Left lobe of liver (tissue), 2 donors: Measurements from ENCODE around the gene HHATL. TPM values are rescaled to one million over a fixed set of nuclear protein-coding genes. Genes with fewer than 3 reads are reported as not detected.

Experiments
- ATAC-seq: fragments of 200-7000 bp; cut with Tn5 transposase; one replicate; pipeline ENCODE4 v1.9.1; 2020; ENCODE audit warnings: mild to moderate bottlenecking, moderate library complexity
- DNase-seq: peaks from one replicate; pipeline ENCODE4 v3.0.0-alpha.2; 2020; ENCODE audit warnings: low spot score
- total RNA-seq: library from RNA; stranded (reverse); gene quantifications from one replicate; pipeline ENCODE4 v1.2.1, GENCODE V29; 2021
- donor health status: DM: no; HTN: no; CAD: no; lungs with moderate emphysema.
- donor health status: DM: no; HTN: yes; CAD: no.

HHATL gene
- 0.40 TPM for total RNA-seq

GRCh38 chr3:42702066-42702951, at the start of gene HHATL:
HHATL (minus strand) TSS chr3:42702798; CDS start chr3:42700826, 1,972 bp downstream.
- ATAC-seq (no peak), DNase-seq (peak; percentile 43)

- DNase-seq: peak; percentile 43
Measured at GRCh38 chr3:42751609-42752008, 49.0 kb upstream of the HHATL start.

GRCh38 chr3:42750834-42751233, 48.2 kb upstream of the HHATL start:
- peak; percentile 33 for DNase-seq

More at GRCh38 chr3:42751609-42752008, 49.0 kb upstream of the HHATL start:
- ATAC-seq: no peak

GRCh38 chr3:42749753-42750231, 47.2 kb upstream of the HHATL start:
- DNase-seq: no peak
- peak; percentile 52 for ATAC-seq

More at GRCh38 chr3:42750834-42751233, 48.2 kb upstream of the HHATL start:
- ATAC-seq: no peak

GRCh38 chr3:42749025-42749752, 46.6 kb upstream of the HHATL start:
- ATAC-seq (no peak), DNase-seq (peak; percentile 39)

GRCh38 chr3:42747581-42747980, 45.0 kb upstream of the HHATL start:
- DNase-seq (peak; percentile 40), ATAC-seq (no peak)

- DNase-seq: peak; percentile 49
- ATAC-seq: peak; percentile 58
Measured at GRCh38 chr3:42746455-42747450, 44.2 kb upstream of the HHATL start.

GRCh38 chr3:42745776-42746454, 43.3 kb upstream of the HHATL start:
- ATAC-seq: no peak

GRCh38 chr3:42745291-42745745, 42.7 kb upstream of the HHATL start:
- ATAC-seq: no peak
- no peak for DNase-seq

More at GRCh38 chr3:42745776-42746454, 43.3 kb upstream of the HHATL start:
- DNase-seq: peak; percentile 32

GRCh38 chr3:42743204-42743995, 40.8 kb upstream of the HHATL start:
- ATAC-seq (no peak), DNase-seq (peak; percentile 23)

GRCh38 chr3:42742688-42743087, 40.1 kb upstream of the HHATL start:
- no peak for ATAC-seq
- peak; percentile 35 for DNase-seq

GRCh38 chr3:42742259-42742658, 39.7 kb upstream of the HHATL start:
- ATAC-seq: no peak
- peak; percentile 26 for DNase-seq

- DNase-seq (peak; percentile 31), ATAC-seq (no peak)
Measured at GRCh38 chr3:42741796-42742195, 39.2 kb upstream of the HHATL start.

- ATAC-seq (no peak), DNase-seq (peak; percentile 43)
Measured at GRCh38 chr3:42739401-42740158, 37.0 kb upstream of the HHATL start.

GRCh38 chr3:42736531-42736930, 33.9 kb upstream of the HHATL start:
- ATAC-seq (no peak), DNase-seq (peak; percentile 37)

GRCh38 chr3:42736081-42736480, 33.5 kb upstream of the HHATL start:
- no peak for ATAC-seq
- no peak for DNase-seq

- peak; percentile 33 for DNase-seq
- ATAC-seq: no peak
Measured at GRCh38 chr3:42735615-42736014, 33.0 kb upstream of the HHATL start.

- DNase-seq (peak; percentile 38), ATAC-seq (no peak)
Measured at GRCh38 chr3:42735019-42735418, 32.4 kb upstream of the HHATL start.
